A673 (cell line): ENCODE results near the gene HSFX2.
"Not testable (repeated sequence)": the region's sequence is repeated elsewhere in the genome, so short reads cannot be mapped to it uniquely, and the experiment has no call there.

ENCODE experiments used
- EZH2 ChIP-seq: fragments of 200-600 bp; sonication (generic); IDR thresholded peaks from 2 replicates; pipeline ENCODE4 v1.6.1; 2017; ENCODE audit warnings: borderline replicate concordance, low read depth, mild to moderate bottlenecking, mixed read lengths, antibody characterized with exemption, low read length; ENCODE audit not compliant: poor library complexity, severe bottlenecking
- TF ChIP-seq, protein P1 (sequence below): fragments of 300-800, 200-600 bp; sonication (generic); conservative IDR thresholded peaks from 2 replicates; pipeline ENCODE4 v1.5.1; 2017; ENCODE audit warnings: low read depth, mild to moderate bottlenecking, antibody characterized with exemption, low read length, moderate library complexity, mixed read lengths

- TF ChIP-seq, protein P1, sequence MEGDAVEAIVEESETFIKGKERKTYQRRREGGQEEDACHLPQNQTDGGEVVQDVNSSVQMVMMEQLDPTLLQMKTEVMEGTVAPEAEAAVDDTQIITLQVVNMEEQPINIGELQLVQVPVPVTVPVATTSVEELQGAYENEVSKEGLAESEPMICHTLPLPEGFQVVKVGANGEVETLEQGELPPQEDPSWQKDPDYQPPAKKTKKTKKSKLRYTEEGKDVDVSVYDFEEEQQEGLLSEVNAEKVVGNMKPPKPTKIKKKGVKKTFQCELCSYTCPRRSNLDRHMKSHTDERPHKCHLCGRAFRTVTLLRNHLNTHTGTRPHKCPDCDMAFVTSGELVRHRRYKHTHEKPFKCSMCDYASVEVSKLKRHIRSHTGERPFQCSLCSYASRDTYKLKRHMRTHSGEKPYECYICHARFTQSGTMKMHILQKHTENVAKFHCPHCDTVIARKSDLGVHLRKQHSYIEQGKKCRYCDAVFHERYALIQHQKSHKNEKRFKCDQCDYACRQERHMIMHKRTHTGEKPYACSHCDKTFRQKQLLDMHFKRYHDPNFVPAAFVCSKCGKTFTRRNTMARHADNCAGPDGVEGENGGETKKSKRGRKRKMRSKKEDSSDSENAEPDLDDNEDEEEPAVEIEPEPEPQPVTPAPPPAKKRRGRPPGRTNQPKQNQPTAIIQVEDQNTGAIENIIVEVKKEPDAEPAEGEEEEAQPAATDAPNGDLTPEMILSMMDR: not testable (repeated sequence)
- TF ChIP-seq EZH2: not testable (repeated sequence)
Observed at GRCh38 chrX:149551939-149552248, 43.2 kb downstream of the HSFX2 start.
